Measurements from ENCODE around the gene ZNF474.

ZNF474 gene

DNA sequence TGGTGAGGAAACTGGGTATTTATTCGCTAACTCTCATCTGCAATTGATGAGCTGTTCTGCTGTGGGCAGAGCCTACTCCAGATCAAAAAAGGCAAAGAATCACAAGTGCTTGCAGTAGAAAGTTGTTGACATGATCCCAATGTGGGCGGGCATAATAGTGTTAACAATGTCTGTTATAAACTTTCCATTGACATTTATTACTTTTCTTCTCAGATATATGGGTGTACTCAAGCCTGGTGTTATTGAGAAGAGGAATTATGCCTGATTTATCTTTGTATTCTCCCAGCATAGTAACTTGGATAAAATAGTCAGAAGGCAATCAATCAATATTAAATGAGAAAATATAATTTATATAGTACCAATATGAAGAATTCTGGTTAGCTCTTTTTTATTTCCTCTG lies 47.8 kb downstream of the ZNF474 start:
- Histone ChIP-seq H3K4me1 (peaks cover 0 to 14% (median 6%) of the 10 kb centered on the region in 4 donors), H3K27me3 (no peaks in the 10 kb centered on the region), H3K36me3 (no peaks in the 10 kb centered on the region), H3K9me3 (no peaks in the 10 kb centered on the region), H3K27ac (no peak overlapping the region), H3K4me3 (no peak overlapping the region)
- intact Hi-C loops (cut with DNase I; ENCODE audit: low total_unique reads): no loop called here
- TF ChIP-seq, protein P1, sequence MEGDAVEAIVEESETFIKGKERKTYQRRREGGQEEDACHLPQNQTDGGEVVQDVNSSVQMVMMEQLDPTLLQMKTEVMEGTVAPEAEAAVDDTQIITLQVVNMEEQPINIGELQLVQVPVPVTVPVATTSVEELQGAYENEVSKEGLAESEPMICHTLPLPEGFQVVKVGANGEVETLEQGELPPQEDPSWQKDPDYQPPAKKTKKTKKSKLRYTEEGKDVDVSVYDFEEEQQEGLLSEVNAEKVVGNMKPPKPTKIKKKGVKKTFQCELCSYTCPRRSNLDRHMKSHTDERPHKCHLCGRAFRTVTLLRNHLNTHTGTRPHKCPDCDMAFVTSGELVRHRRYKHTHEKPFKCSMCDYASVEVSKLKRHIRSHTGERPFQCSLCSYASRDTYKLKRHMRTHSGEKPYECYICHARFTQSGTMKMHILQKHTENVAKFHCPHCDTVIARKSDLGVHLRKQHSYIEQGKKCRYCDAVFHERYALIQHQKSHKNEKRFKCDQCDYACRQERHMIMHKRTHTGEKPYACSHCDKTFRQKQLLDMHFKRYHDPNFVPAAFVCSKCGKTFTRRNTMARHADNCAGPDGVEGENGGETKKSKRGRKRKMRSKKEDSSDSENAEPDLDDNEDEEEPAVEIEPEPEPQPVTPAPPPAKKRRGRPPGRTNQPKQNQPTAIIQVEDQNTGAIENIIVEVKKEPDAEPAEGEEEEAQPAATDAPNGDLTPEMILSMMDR (IDR thresholded peaks at IDR 0.05): no peak
- DNase-seq: no peak

- H3K27me3 ChIP-seq: no peaks in the 10 kb centered on the region
- intact Hi-C loops (cut with DNase I; ENCODE audit: low total_unique reads): no loop called here
- TF ChIP-seq, protein P1 (IDR thresholded peaks at IDR 0.05): no peak
- H3K27ac ChIP-seq: peak overlapping the region in 1 of 2 donors; percentile 1
- no peaks in the 10 kb centered on the region for H3K9me3 ChIP-seq
- no peak for DNase-seq
- H3K36me3 ChIP-seq: no peaks in the 10 kb centered on the region
- no peak overlapping the region for H3K4me3 ChIP-seq
- H3K4me1 ChIP-seq: peaks cover 0 to 35% (median 26%) of the 10 kb centered on the region in 4 donors
Measured at GRCh38 chr5:122179701-122180100, 50.4 kb downstream of the ZNF474 start.

DNA sequence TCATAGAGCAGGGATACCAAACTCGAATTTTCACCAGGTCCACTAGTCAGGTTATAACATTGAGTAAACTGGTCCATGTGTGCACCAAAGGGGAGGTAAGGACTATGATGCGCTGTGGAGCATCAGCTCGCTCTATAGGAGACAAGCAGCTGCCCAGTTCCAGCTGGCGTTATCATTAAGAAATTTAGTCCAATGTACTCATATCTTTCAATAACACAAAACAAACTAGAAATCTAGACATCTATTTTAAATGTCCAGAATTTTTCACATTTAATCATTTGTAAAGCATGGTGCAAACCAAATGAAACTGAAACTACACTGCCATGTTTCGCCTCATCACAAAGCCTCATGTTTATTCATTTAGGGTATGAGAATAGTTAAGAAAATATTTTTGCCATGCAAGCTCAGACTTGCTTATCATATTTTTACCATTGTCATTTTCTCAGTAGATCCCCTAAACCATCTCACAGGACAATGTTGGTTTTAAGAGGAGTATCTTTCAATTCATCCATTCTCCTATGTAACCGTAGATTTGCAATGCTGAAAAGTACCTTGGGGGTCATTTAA lies 50.9 kb downstream of the ZNF474 start:
- no peaks in the 10 kb centered on the region for H3K36me3 ChIP-seq
- TF ChIP-seq, protein P1 (IDR thresholded peaks at IDR 0.05): no peak

GRCh38 chr5:122180863-122181548 lies 51.7 kb downstream of the ZNF474 start:
- intact Hi-C loops (cut with DNase I; ENCODE audit: low total_unique reads): no loop called here
- TF ChIP-seq, protein P1 (IDR thresholded peaks at IDR 0.05): no peak
- Histone ChIP-seq H3K27me3 (no peaks in the 10 kb centered on the region), H3K9me3 (no peaks in the 10 kb centered on the region), H3K4me3 (no peak overlapping the region), H3K36me3 (no peaks in the 10 kb centered on the region), H3K27ac (peak overlapping the region; percentile 57 to 69), H3K4me1 (peaks cover 0 to 35% (median 26%) of the 10 kb centered on the region in 4 donors)
- DNase-seq: no peak

More for the DNA sequence above, 50.9 kb downstream of the ZNF474 start:
- intact Hi-C loops (cut with DNase I; ENCODE audit: low total_unique reads): no loop called here
- Histone ChIP-seq H3K4me3 (no peak overlapping the region), H3K27me3 (no peaks in the 10 kb centered on the region), H3K4me1 (peaks cover 0 to 35% (median 26%) of the 10 kb centered on the region in 4 donors), H3K27ac (peak overlapping the region; percentile 57 to 69), H3K9me3 (no peaks in the 10 kb centered on the region)
- no peak for DNase-seq

DNA sequence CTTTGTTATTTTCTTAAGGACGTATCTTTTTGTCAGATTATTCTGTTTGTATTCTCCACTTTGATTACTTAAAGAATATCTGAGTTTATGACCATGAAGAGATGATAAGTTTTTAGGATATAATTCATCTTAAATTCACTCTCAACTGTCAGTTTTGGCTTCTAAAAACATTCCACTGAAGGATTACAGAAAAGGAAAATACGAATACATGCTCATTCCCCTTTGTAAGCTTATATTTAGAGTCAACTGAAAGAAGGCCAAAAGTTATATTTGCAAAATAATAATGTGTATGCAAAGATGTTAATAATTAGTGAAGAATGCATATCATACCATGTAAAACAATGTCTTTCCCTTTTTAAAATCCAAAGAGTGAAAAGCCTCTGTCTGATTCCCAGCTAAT lies 52.5 kb downstream of the ZNF474 start:
- H3K4me1 ChIP-seq: peaks cover 0 to 35% (median 26%) of the 10 kb centered on the region in 4 donors
- intact Hi-C loops (cut with DNase I; ENCODE audit: low total_unique reads): no loop called here
- no peak for DNase-seq
- no peaks in the 10 kb centered on the region for H3K27me3 ChIP-seq
- TF ChIP-seq, protein P1 (IDR thresholded peaks at IDR 0.05): no peak
- H3K27ac ChIP-seq: peak overlapping the region; percentile 57 to 69
- H3K9me3 ChIP-seq: no peaks in the 10 kb centered on the region
- H3K4me3 ChIP-seq: no peak overlapping the region
- no peaks in the 10 kb centered on the region for H3K36me3 ChIP-seq
